Suprapubic skin (tissue), 4 donors: ENCODE measurements around the gene SCAMP2. TPM values are rescaled to one million over a fixed set of nuclear protein-coding genes. Genes with fewer than 3 reads are reported as not detected.
"Not testable (repeated sequence)": the region's sequence is repeated elsewhere in the genome, so short reads cannot be mapped to it uniquely, and the experiment has no call there.

ENCODE experiments used
- DNase-seq, 2 donors: peaks; one replicate each; pipeline ENCODE4 v3.0.0-alpha.2; 2019; ENCODE audit warnings: low spot score in 2 of 2
- H3K27ac ChIP-seq: fragments of 200-600 bp; sonication (generic); one replicate; pipeline ENCODE4 v1.5.1; 2019
- H3K27me3 ChIP-seq: fragments of 200-600 bp; sonication (generic); one replicate; pipeline ENCODE4 v1.5.1; 2019
- H3K36me3 ChIP-seq: fragments of 200-600 bp; sonication (generic); one replicate; pipeline ENCODE4 v1.5.1; 2019
- H3K4me1 ChIP-seq: fragments of 200-600 bp; sonication (generic); one replicate; pipeline ENCODE4 v1.5.1; 2019
- H3K4me3 ChIP-seq: fragments of 200-600 bp; sonication (generic); one replicate; pipeline ENCODE4 v1.5.1; 2019; ENCODE audit warnings: mild to moderate bottlenecking
- H3K9me3 ChIP-seq: fragments of 200-600 bp; sonication (generic); one replicate; pipeline ENCODE4 v1.5.1; 2019
- EP300 ChIP-seq: sonication (generic); formaldehyde crosslinking; IDR thresholded peaks from one replicate; pipeline ENCODE4 v1.6.1; 2017; ENCODE audit warnings: antibody characterized with exemption
- POLR2A ChIP-seq, 2 donors: fragments of 450-650 bp; IDR thresholded peaks; one replicate each; pipeline ENCODE4 v1.6.1; 2017; ENCODE audit warnings: antibody characterized with exemption in 2 of 2, mild to moderate bottlenecking in 2 of 2, moderate library complexity in 2 of 2
- POLR2AphosphoS5 ChIP-seq, 3 donors: sonication (generic); formaldehyde crosslinking; IDR thresholded peaks; one replicate each; pipeline ENCODE4 v1.6.1; 2017; ENCODE audit warnings: antibody characterized with exemption in 3 of 3
- WGBS: methylation state at CpG from one replicate; pipeline ENCODE4 v1.1.5; 2018; 5-methylcytosine and 5-hydroxymethylcytosine counted together
- total RNA-seq, 4 donors: library from RNA; depleted of rRNA; stranded (reverse); fragments of >200 nt; gene quantifications; one replicate each; pipeline ENCODE4 v1.1.0, GENCODE V29; 2016
- TF ChIP-seq, protein P1 (sequence below), 2 donors: fragments of 200-600 bp in 1 of 2; fragments of 450-650 bp in 1 of 2; sonication (generic) in 1 of 2; IDR thresholded peaks; one replicate each; pipeline ENCODE4 v1.5.1; 2016 to 2019; ENCODE audit warnings: antibody characterized with exemption in 2 of 2, mild to moderate bottlenecking in 1 of 2, moderate library complexity in 1 of 2

The SCAMP2 gene, protein sequence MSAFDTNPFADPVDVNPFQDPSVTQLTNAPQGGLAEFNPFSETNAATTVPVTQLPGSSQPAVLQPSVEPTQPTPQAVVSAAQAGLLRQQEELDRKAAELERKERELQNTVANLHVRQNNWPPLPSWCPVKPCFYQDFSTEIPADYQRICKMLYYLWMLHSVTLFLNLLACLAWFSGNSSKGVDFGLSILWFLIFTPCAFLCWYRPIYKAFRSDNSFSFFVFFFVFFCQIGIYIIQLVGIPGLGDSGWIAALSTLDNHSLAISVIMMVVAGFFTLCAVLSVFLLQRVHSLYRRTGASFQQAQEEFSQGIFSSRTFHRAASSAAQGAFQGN
- total RNA-seq: 100 to 1,000 TPM in 2 of 4 donors, 10 to 100 TPM in 2; 82.7 to 120 (median 102) TPM

DNA sequence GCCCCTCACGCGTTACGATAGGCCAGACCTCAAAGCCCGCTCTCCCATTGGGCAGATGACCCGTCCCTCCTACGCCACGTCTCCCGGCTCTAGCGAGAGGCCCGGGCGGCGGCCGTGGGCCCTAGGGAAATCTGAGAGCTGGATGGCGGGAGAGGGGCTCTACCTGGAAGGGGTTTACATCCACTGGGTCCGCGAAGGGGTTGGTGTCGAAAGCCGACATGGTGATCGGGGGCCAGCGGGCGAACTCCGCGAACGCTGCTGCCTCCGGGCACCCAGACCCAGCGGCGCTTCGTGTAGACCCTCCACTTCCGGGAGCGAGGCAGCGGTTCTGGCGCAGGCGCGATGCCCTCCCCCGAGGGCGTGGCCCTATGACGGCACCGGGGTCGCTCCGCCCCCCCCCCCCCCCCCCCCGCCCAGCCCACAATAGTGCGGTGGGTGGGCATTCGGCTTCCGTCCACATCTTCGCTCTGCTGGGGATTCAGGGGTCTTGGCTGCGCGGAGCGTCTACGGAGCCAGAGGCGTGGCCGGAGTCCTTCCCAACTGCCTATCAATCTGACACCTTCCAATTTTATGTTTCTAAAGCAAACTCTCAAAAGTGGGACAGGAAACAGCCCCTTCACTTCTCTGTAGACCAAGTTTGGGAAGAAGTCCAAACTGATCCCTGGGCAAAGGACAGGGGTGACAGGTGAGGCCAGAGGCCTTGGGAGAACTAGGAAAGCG is at the start of gene SCAMP2:
Gene SCAMP2, minus strand, starts transcription at position 330 of the 720 bp plus-strand sequence. Its CDS starts 110 bp downstream, at position 220.
- H3K4me3 ChIP-seq: peak within 1 kb of the TSS; percentile 81
- TF ChIP-seq POLR2A (IDR thresholded peaks at IDR 0.05): peak in 1 of 2 donors; percentile 55
- no peak for TF ChIP-seq EP300
- TF ChIP-seq POLR2AphosphoS5 (IDR thresholded peaks at IDR 0.05): peak; percentile 12 to 87 (median 52)
- TF ChIP-seq, protein P1, sequence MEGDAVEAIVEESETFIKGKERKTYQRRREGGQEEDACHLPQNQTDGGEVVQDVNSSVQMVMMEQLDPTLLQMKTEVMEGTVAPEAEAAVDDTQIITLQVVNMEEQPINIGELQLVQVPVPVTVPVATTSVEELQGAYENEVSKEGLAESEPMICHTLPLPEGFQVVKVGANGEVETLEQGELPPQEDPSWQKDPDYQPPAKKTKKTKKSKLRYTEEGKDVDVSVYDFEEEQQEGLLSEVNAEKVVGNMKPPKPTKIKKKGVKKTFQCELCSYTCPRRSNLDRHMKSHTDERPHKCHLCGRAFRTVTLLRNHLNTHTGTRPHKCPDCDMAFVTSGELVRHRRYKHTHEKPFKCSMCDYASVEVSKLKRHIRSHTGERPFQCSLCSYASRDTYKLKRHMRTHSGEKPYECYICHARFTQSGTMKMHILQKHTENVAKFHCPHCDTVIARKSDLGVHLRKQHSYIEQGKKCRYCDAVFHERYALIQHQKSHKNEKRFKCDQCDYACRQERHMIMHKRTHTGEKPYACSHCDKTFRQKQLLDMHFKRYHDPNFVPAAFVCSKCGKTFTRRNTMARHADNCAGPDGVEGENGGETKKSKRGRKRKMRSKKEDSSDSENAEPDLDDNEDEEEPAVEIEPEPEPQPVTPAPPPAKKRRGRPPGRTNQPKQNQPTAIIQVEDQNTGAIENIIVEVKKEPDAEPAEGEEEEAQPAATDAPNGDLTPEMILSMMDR (IDR thresholded peaks at IDR 0.05): no peak
- H3K9me3 ChIP-seq: no peaks in the 10 kb centered on the region
- peaks cover 54% of the 10 kb centered on the region for H3K4me1 ChIP-seq
- WGBS: 2% methylated on average over 13 of the region's 52 CpGs
- no peaks in the 10 kb centered on the region for H3K36me3 ChIP-seq
- peak within 1 kb of the TSS; percentile 97 for H3K27ac ChIP-seq
- peak; percentile 96 to 97 for DNase-seq
- no peaks in the 10 kb centered on the region for H3K27me3 ChIP-seq

GRCh38 chr15:74920456-74920855 is 47.3 kb upstream of the SCAMP2 start:
- no peak overlapping the region for H3K4me3 ChIP-seq
- H3K27me3 ChIP-seq: no peaks in the 10 kb centered on the region
- WGBS: 84% methylated on average over 8 of the region's 8 CpGs
- no peak overlapping the region for H3K27ac ChIP-seq
- H3K4me1 ChIP-seq: no peaks in the 10 kb centered on the region
- H3K9me3 ChIP-seq: no peaks in the 10 kb centered on the region
- DNase-seq: no peak
- TF ChIP-seq POLR2AphosphoS5 (IDR thresholded peaks at IDR 0.05): no peak
- H3K36me3 ChIP-seq: peaks cover 94% of the 10 kb centered on the region

GRCh38 chr15:74917676-74918075 is 44.5 kb upstream of the SCAMP2 start:
- Histone ChIP-seq H3K36me3 (peaks cover 90% of the 10 kb centered on the region), H3K9me3 (no peaks in the 10 kb centered on the region), H3K27ac (no peak overlapping the region), H3K4me3 (no peak overlapping the region), H3K27me3 (no peaks in the 10 kb centered on the region), H3K4me1 (no peaks in the 10 kb centered on the region)
- no peak for TF ChIP-seq EP300
- TF ChIP-seq, protein P1 (IDR thresholded peaks at IDR 0.05): no peak
- no peak for TF ChIP-seq POLR2AphosphoS5 (IDR thresholded peaks at IDR 0.05)
- TF ChIP-seq POLR2A (IDR thresholded peaks at IDR 0.05): no peak
- 91% methylated on average over 6 of the region's 6 CpGs for WGBS
- no peak for DNase-seq

DNA sequence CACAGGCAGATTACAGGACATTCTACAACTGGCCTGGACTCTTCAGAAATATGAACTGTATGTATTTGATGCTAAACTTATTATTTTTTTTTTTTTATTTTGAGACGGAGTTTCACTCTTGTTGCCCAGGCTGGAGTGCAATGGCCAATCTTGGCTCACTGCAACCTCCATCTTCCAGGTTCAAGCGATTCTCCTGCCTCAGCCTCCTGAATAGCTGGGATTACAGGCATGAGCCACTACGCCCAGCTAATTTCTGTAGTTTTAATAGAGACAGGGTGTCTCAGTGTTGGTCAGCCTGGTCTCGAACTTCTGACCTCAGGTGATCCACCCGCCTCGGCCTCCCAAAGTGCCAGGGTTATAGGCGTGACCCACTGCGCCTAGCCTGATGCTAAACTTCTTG is 40.6 kb upstream of the SCAMP2 start:
- 97% methylated on average over 8 of the region's 8 CpGs for WGBS
- not testable (repeated sequence) for H3K4me3 ChIP-seq, H3K4me1 ChIP-seq, H3K9me3 ChIP-seq, DNase-seq, H3K27me3 ChIP-seq, H3K27ac ChIP-seq
- peaks cover 64% of the 10 kb centered on the region for H3K36me3 ChIP-seq

GRCh38 chr15:74913041-74913440 is 39.9 kb upstream of the SCAMP2 start:
- H3K27ac ChIP-seq: no peak overlapping the region
- 87% methylated on average over 9 of the region's 9 CpGs for WGBS
- no peaks in the 10 kb centered on the region for H3K4me1 ChIP-seq
- TF ChIP-seq POLR2AphosphoS5 (IDR thresholded peaks at IDR 0.05) (no peak), POLR2A (IDR thresholded peaks at IDR 0.05) (no peak), EP300 (no peak)
- TF ChIP-seq, protein P1 (IDR thresholded peaks at IDR 0.05): no peak
- peaks cover 57% of the 10 kb centered on the region for H3K36me3 ChIP-seq
- no peak for DNase-seq
- H3K9me3 ChIP-seq: no peaks in the 10 kb centered on the region
- H3K4me3 ChIP-seq: no peak overlapping the region
- H3K27me3 ChIP-seq: no peaks in the 10 kb centered on the region

DNA sequence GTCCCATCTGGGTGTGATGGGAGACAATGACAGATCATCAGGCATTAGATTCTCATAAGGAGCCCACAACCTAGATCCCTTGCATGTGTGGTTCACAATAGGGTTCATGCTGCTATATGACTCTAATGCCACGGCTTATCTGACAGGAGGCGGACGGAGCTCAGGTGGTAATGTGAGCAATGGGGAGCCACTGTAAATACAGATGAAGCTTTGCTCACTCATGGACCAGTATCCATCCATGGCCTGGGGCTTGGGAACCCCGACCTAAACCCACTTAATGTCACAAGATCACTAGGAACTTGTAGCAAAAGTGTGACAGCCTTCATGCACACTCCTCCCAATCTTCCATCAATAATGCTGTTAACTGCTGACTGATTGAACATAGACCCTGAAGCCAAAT is 35.5 kb upstream of the SCAMP2 start:
- DNase-seq: no peak
- Histone ChIP-seq H3K4me1 (peaks cover 19% of the 10 kb centered on the region), H3K36me3 (peaks cover 30% of the 10 kb centered on the region), H3K9me3 (no peaks in the 10 kb centered on the region), H3K27me3 (no peaks in the 10 kb centered on the region), H3K27ac (no peak overlapping the region), H3K4me3 (no peak overlapping the region)
- 96% methylated on average over 4 of the region's 4 CpGs for WGBS
- TF ChIP-seq EP300: no peak
- TF ChIP-seq, protein P1 (IDR thresholded peaks at IDR 0.05): no peak
- no peak for TF ChIP-seq POLR2A (IDR thresholded peaks at IDR 0.05)
- no peak for TF ChIP-seq POLR2AphosphoS5 (IDR thresholded peaks at IDR 0.05)
